Chondrocyte (in vitro differentiated cells): Measurements from ENCODE around the gene FMNL3. TPM values are rescaled to one million over a fixed set of nuclear protein-coding genes. Genes with fewer than 3 reads are reported as not detected.

Source experiments
- DNase-seq: peaks from one replicate; pipeline ENCODE4 v3.0.0; 2021; ENCODE audit warnings: mixed read lengths, low spot score
- H3K27ac Mint-ChIP-seq: one replicate; pipeline ENCODE4 v1.8.0; 2021; ENCODE audit warnings: mild to moderate bottlenecking, moderate library complexity, mixed read lengths; ENCODE audit not compliant: unreplicated experiment
- H3K27me3 Mint-ChIP-seq: 2 replicates; pipeline ENCODE4 v1.8.0; 2021; ENCODE audit warnings: low read depth, mixed read lengths
- H3K36me3 Mint-ChIP-seq: 2 replicates; pipeline ENCODE4 v1.8.0; 2021; ENCODE audit warnings: low read depth, mixed read lengths
- H3K4me1 Mint-ChIP-seq: 2 replicates; pipeline ENCODE4 v1.8.0; 2021; ENCODE audit warnings: low read depth, mild to moderate bottlenecking, mixed read lengths
- H3K4me3 Mint-ChIP-seq: one replicate; pipeline ENCODE4 v1.8.0; 2021; ENCODE audit warnings: mild to moderate bottlenecking, moderate library complexity, mixed read lengths; ENCODE audit not compliant: unreplicated experiment
- H3K9me3 Mint-ChIP-seq: 2 replicates; pipeline ENCODE4 v1.8.0; 2021; ENCODE audit warnings: low read depth, mixed read lengths
- total RNA-seq: library from RNA; stranded (reverse); gene quantifications from 3 replicates; pipeline ENCODE4 v1.2.1, GENCODE V29; 2021
- TF ChIP-seq, protein P1 (sequence below): fragments of 200-600 bp; sonication (generic); IDR thresholded peaks from 2 replicates; pipeline ENCODE4 v1.5.0; 2021; ENCODE audit warnings: antibody characterized with exemption, mild to moderate bottlenecking, moderate library complexity

FMNL3 gene
- total RNA-seq, 1 donor from 2014 or later = 55.6 TPM

DNA sequence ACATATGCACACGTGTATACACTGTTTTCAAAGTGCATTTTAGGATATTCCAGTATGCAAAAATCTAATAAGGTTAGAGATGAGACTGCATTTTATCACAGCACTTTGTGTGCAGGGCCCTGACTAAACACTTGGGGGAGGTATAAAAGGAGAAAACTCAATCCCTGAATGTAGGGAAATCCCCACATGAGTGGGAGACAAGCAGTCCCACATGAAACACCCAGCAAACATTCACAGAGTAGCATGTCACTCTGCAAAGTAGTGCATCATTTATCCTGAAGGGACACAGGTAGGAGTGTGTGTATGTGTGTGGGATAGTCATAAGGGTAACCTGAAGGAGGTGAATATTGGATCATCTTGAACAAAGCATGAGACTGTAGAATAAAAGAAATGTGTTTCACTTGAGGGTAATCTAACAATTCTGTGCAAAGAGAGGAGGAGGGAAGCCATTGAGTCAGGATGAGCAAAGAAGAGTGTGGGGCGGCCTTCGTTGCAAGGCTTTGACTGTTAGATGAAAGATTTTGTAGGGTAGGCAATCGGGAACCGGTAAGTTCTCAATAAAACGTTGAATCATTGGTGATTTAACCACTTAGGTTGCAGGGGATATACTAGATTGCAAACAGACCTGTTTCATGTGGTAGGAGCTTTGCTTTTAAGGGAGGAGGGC is 80.9 kb downstream of the FMNL3 start:
- no peaks in the 10 kb centered on the region for H3K36me3 Mint-ChIP-seq
- DNase-seq = no peak
- TF ChIP-seq, protein P1, sequence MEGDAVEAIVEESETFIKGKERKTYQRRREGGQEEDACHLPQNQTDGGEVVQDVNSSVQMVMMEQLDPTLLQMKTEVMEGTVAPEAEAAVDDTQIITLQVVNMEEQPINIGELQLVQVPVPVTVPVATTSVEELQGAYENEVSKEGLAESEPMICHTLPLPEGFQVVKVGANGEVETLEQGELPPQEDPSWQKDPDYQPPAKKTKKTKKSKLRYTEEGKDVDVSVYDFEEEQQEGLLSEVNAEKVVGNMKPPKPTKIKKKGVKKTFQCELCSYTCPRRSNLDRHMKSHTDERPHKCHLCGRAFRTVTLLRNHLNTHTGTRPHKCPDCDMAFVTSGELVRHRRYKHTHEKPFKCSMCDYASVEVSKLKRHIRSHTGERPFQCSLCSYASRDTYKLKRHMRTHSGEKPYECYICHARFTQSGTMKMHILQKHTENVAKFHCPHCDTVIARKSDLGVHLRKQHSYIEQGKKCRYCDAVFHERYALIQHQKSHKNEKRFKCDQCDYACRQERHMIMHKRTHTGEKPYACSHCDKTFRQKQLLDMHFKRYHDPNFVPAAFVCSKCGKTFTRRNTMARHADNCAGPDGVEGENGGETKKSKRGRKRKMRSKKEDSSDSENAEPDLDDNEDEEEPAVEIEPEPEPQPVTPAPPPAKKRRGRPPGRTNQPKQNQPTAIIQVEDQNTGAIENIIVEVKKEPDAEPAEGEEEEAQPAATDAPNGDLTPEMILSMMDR = peak; percentile 34
- peaks cover 23% of the 10 kb centered on the region for H3K4me1 Mint-ChIP-seq
- no peak overlapping the region for H3K27ac Mint-ChIP-seq
- no peaks in the 10 kb centered on the region for H3K9me3 Mint-ChIP-seq
- no peak overlapping the region for H3K4me3 Mint-ChIP-seq
- H3K27me3 Mint-ChIP-seq = no peaks in the 10 kb centered on the region

DNA sequence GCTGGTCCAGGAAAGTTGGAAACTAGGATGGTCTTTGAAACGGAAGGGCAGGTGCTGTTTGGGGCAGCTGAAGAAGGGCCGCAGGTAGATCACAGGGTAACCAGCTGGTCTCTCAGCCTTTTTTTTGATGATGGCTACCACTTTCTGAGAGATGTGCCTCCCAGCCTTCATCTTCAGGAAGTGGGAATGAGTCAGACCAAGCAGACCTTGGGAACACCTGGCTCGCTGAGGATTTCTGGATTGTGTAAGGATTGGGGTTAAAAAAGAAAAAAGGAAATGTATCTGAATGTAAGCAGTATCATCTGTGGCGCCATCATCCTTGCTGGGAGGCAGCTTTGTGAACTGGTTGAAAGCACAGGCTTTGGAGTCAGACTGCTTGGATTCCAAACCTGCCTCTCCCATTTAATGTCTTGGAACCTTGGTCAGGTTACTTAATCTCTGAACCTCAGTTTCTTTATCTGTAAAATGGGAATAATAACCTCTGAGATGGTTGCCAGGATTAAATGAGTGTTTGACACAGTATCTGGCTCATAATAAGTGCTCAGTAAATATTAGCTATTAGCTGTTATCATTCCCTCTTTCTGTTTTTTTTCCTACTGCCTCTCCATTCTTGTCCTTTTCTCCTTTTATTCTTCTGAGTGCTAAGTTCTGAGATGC is 82.2 kb downstream of the FMNL3 start:
- no peak overlapping the region for H3K27ac Mint-ChIP-seq
- DNase-seq = no peak
- no peaks in the 10 kb centered on the region for H3K27me3 Mint-ChIP-seq
- no peak overlapping the region for H3K4me3 Mint-ChIP-seq
- H3K4me1 Mint-ChIP-seq = peaks cover 29% of the 10 kb centered on the region
- H3K36me3 Mint-ChIP-seq = no peaks in the 10 kb centered on the region
- TF ChIP-seq, protein P1 = no peak
- H3K9me3 Mint-ChIP-seq = no peaks in the 10 kb centered on the region

GRCh38 chr12:49623142-49623904 is 83.9 kb downstream of the FMNL3 start, which contains the start of gene PRPF40B:
Gene PRPF40B (plus strand): TSS chr12:49623561. CDS start chr12:49623591, 30 bp downstream.
- no peaks in the 10 kb centered on the region for H3K36me3 Mint-ChIP-seq
- H3K4me1 Mint-ChIP-seq = peaks cover 29% of the 10 kb centered on the region
- H3K27ac Mint-ChIP-seq = peak within 1 kb of the TSS; percentile 93
- no peak for DNase-seq
- H3K4me3 Mint-ChIP-seq = peak within 1 kb of the TSS; percentile 84
- TF ChIP-seq, protein P1 = peak; percentile 78
- peaks cover 1% of the 10 kb centered on the region for H3K27me3 Mint-ChIP-seq
- H3K9me3 Mint-ChIP-seq = no peaks in the 10 kb centered on the region

- peak overlapping the region; percentile 93 for H3K27ac Mint-ChIP-seq
- H3K9me3 Mint-ChIP-seq = no peaks in the 10 kb centered on the region
- H3K4me3 Mint-ChIP-seq = peak overlapping the region; percentile 84
- H3K4me1 Mint-ChIP-seq = peaks cover 29% of the 10 kb centered on the region
- DNase-seq = no peak
- TF ChIP-seq, protein P1 = no peak
- H3K36me3 Mint-ChIP-seq = no peaks in the 10 kb centered on the region
- H3K27me3 Mint-ChIP-seq = peaks cover 1% of the 10 kb centered on the region
These were observed 84.6 kb downstream of the FMNL3 start for GRCh38 chr12:49622501-49623141.
